GM19438 (cell line): ENCODE results near the gene LRRC17.
"Not testable (repeated sequence)": the region's sequence is repeated elsewhere in the genome, so short reads cannot be mapped to it uniquely, and the experiment has no call there.

Experiments used
- ATAC-seq: cut with Tn5 transposase; IDR thresholded peaks from one replicate; pipeline ENCODE4 v1.9.1; 2021; ENCODE audit warnings: low read depth; ENCODE audit not compliant: unreplicated experiment

Gene LRRC17

GRCh38 chr7:102896585-102896984, 16.2 kb upstream of the LRRC17 start:
- no peak for ATAC-seq

GRCh38 chr7:102897211-102897631, 15.6 kb upstream of the LRRC17 start:
- ATAC-seq = no peak

DNA sequence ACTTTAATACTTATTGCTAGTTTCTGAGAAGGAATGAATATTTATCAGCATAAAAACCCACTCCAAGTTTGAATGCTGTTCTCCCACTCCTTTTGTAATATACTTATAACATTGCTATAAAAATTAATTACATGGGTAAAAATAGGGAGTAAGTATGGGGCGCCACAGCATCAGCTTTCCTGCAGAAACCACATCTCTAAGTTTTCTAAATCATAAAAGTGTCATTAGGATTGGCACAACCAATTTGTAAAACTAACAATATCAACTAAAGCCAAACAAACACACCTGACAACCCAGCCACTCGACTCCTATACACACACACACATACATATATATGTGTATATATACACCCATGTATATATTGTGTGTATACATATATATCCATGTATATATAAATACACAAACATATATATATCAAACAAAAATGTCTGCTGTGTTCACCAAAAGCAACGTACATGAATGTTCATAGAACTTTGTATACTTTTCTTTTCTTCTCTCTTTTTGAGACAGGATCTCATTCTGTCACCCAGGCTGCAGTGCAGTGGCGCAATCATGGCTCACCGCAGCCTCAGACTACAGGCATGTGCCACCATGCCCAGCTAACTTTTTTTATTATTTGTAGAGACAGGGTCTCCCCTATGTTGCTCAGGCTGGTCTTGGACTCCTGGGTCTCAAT, 14.8 kb upstream of the LRRC17 start:
- ATAC-seq = no peak

DNA sequence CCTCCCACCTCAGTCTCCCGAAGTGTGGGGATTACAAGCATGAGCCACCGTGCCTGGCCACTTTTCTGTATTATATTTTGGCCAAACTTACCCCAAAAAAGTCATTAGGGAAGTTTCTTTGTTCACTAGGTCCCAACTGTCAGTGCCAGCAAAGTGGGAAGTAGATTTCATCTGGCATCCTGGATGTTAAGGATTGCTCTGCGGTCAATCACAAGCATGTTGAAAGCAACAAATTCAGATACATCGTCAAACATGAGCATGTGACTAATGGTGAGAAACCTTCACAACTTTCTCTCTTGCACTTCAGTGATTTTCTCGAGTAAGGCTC, 14.3 kb upstream of the LRRC17 start:
- no peak for ATAC-seq

GRCh38 chr7:102902052-102902451, 10.7 kb upstream of the LRRC17 start:
- not testable (repeated sequence) for ATAC-seq

GRCh38 chr7:102903576-102903975, 9.2 kb upstream of the LRRC17 start:
- ATAC-seq = not testable (repeated sequence)

GRCh38 chr7:102908676-102909075, 4.1 kb upstream of the LRRC17 start:
- ATAC-seq = no peak

DNA sequence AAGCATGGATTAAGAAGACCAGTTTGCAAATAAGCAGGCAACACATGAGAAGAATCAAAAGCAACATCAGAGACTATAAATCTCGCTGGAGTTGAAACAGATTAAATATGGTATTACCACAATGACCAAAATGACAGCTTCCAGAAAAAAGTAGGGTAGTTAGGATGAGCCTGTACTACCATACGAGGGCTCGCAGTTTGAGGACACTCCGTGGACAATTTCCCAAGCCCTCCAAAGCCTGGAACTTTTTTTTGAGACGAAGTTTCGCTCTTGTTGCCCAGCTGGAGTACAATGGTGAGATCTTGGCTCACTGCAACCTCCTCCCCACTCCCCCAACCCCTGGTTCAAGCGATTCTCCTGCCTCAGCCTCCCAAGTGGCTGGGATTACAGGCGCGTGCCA, 1.0 kb downstream of the LRRC17 start:
- ATAC-seq = no peak

GRCh38 chr7:102914585-102914984, 1.8 kb downstream of the LRRC17 start:
- no peak for ATAC-seq

DNA sequence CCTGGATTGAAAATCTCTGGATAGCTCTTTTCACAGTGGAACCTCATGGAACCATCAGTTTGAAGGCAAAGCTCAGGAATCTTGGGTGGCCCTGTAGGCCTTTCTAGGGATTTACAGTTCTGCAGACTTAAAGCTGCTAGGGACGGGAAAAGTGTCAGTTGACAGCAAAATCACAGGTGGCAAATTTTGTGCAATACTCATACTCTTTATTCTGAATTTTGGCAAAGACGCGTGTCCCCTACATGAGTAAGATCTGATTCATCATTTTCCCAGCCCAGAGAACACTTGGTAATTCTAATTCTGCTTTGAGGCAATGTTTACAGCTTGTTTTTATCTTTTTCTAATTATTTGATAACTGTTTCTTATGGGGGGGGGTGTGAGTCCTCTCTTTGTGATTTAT, 3.6 kb downstream of the LRRC17 start:
- ATAC-seq = no peak

- no peak for ATAC-seq
Observed at GRCh38 chr7:102916881-102917280, 4.1 kb downstream of the LRRC17 start.

- ATAC-seq = no peak
Observed at GRCh38 chr7:102917436-102918353, 4.9 kb downstream of the LRRC17 start.

GRCh38 chr7:102918845-102919244, 6.0 kb downstream of the LRRC17 start:
- no peak for ATAC-seq

- ATAC-seq = no peak
Observed at GRCh38 chr7:102925976-102926782, 13.4 kb downstream of the LRRC17 start.

GRCh38 chr7:102926783-102927140, 14.0 kb downstream of the LRRC17 start:
- ATAC-seq = no peak

- no peak for ATAC-seq
Observed at GRCh38 chr7:102927312-102927933, 14.6 kb downstream of the LRRC17 start.

GRCh38 chr7:102931757-102932156, 19.0 kb downstream of the LRRC17 start:
- no peak for ATAC-seq

DNA sequence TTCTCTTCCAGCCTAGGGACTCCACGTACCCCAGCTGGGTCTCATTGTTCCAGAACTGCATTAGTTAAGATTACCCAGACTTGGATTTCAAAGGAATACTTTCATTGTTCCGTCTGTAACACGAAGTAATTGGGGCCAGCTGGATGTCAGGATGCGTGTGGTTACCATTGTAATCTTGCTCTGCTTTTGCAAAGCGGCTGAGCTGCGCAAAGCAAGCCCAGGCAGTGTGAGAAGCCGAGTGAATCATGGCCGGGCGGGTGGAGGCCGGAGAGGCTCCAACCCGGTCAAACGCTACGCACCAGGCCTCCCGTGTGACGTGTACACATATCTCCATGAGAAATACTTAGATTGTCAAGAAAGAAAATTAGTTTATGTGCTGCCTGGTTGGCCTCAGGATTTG, 21.0 kb downstream of the LRRC17 start:
- ATAC-seq = no peak

- no peak for ATAC-seq
Observed at GRCh38 chr7:102934239-102934638, 21.4 kb downstream of the LRRC17 start.

- ATAC-seq = no peak
Observed at GRCh38 chr7:102934701-102935100, 21.9 kb downstream of the LRRC17 start.
